Motor neuron (in vitro differentiated cells): ENCODE results near the gene ORC2. TPM values are rescaled to one million over a fixed set of nuclear protein-coding genes. Genes with fewer than 3 reads are reported as not detected.

Experiments
- ATAC-seq, 8 experiments: fragments of 200-7000 bp; cut with Tn5 transposase; replicated peaks in 6 of 8; 2 replicates each; pipeline ENCODE4 v1.8.0; 2021; ENCODE audit warnings: mild to moderate bottlenecking in 8 of 8, moderate library complexity in 8 of 8
- H3K27ac ChIP-seq, 2 donors: fragments of 250-450 bp; sonication (Bioruptor Pico); 2 replicates each; pipeline ENCODE4 v1.9.0; 2021; ENCODE audit warnings: antibody characterized with exemption in 2 of 2, mild to moderate bottlenecking in 2 of 2, moderate library complexity in 1 of 2
- H3K4me1 ChIP-seq, 2 donors: fragments of 250-450 bp; sonication (Bioruptor Pico); replicated peaks in 1 of 2; 2 replicates each; pipeline ENCODE4 v1.6.1; 2021; ENCODE audit warnings: antibody characterized with exemption in 2 of 2, mild to moderate bottlenecking in 2 of 2, moderate library complexity in 1 of 2
- H3K4me3 ChIP-seq, 5 donors: fragments of 250-450 bp; sonication (Bioruptor Pico); 2 replicates each; pipeline ENCODE4 v1.9.0; 2021; ENCODE audit warnings: antibody characterized with exemption in 5 of 5, mild to moderate bottlenecking in 5 of 5, moderate library complexity in 4 of 5
- WGBS, 10 experiments: fragments of 450-650 bp; shearing (Covaris generic); methylation state at CpG; one replicate each; pipeline ENCODE4 v1.0.0; 2022; 5-methylcytosine and 5-hydroxymethylcytosine counted together
- in situ Hi-C, 9 experiments: fragments of 400-800 bp; cut with MboI; loops; one replicate each; pipeline ENCODE4 v1.15.0; 2021; ENCODE audit warnings: low sequenced_read_pairs in 9 of 9, low pct_unique_long_range_greater_than_20kb in 2 of 9; ENCODE audit not compliant: unreplicated experiment in 9 of 9
- total RNA-seq, 8 experiments: library from RNA; unstranded; fragments of 300-600 nt; gene quantifications; 2 replicates each; pipeline versions ENCODE4 v1.2.3 to v1.2.4, GENCODE V29; 2022

The ORC2 gene
- total RNA-seq, 8 experiments from 2014 or later: 7.7 to 36.9 (median 13.6) TPM

GRCh38 chr2:200869014-200869413, 94.4 kb downstream of the ORC2 start:
- ATAC-seq: no peak
- no peak overlapping the region for H3K4me3 ChIP-seq
- WGBS, 10 experiments: 78 to 100% (median 94%) methylated on average over 1 to 2 of the region's 2 CpGs; no CpG with 5 or more reads in 4 of the 10 experiments
- no peaks in the 10 kb centered on the region for H3K4me1 ChIP-seq
- in situ Hi-C loops: no loop called here
- no peak overlapping the region for H3K27ac ChIP-seq

- in situ Hi-C loops: no loop called here
- Histone ChIP-seq H3K27ac (peak within 1 kb of the TSS; percentile 98 to 99), H3K4me1 (peaks cover 12 to 15% of the 10 kb centered on the region in 2 donors), H3K4me3 (peak within 1 kb of the TSS; percentile 79 to 99 (median 88))
- WGBS, 10 experiments: 0 to 24% (median 6%) methylated on average over 4 to 29 of the region's 89 CpGs; no CpG with 5 or more reads in 4 of the 10 experiments
- peak; percentile 78 to 91 (median 86) for ATAC-seq
Observed at GRCh38 chr2:200864176-200865034, 99.1 kb downstream of the ORC2 start, which contains the start of gene CLK1. Gene CLK1 (minus strand): TSS chr2:200864658. CDS start chr2:200861862, 2,796 bp downstream.

GRCh38 chr2:200863782-200864175, 99.7 kb downstream of the ORC2 start:
- peak overlapping the region; percentile 79 to 99 (median 88) for H3K4me3 ChIP-seq
- peak overlapping the region; percentile 98 to 99 for H3K27ac ChIP-seq
- 0 to 5% (median 0%) methylated on average over 1 to 18 of the region's 19 CpGs; no CpG with 5 or more reads in 1 of the 10 experiments for WGBS, 10 experiments
- ATAC-seq: peak in 6 of 8 experiments; percentile 3 to 11 (median 9)
- peaks cover 12 to 15% of the 10 kb centered on the region in 2 donors for H3K4me1 ChIP-seq
- in situ Hi-C loops: no loop called here

- Histone ChIP-seq H3K4me3 (peak overlapping the region; percentile 79 to 99 (median 88)), H3K4me1 (peaks cover 12 to 15% of the 10 kb centered on the region in 2 donors), H3K27ac (peak overlapping the region; percentile 98 to 99)
- WGBS, 10 experiments: 0 to 4% (median 0%) methylated on average over 5 to 12 of the region's 13 CpGs; no CpG with 5 or more reads in 1 of the 10 experiments
- in situ Hi-C loops: no loop called here
- peak in 6 of 8 experiments; percentile 4 to 52 (median 33) for ATAC-seq
Observed at GRCh38 chr2:200862532-200863000, 100.9 kb downstream of the ORC2 start.

- Histone ChIP-seq H3K4me3 (peak overlapping the region; percentile 79 to 99 (median 88)), H3K27ac (peak overlapping the region in 1 of 2 donors; percentile 98), H3K4me1 (peaks cover 12 to 15% of the 10 kb centered on the region in 2 donors)
- in situ Hi-C loops: no loop called here
- 0 to 80% (median 17%) methylated on average over 1 to 4 of the region's 4 CpGs for WGBS, 10 experiments
- ATAC-seq: no peak
Observed at GRCh38 chr2:200861617-200862155, 101.8 kb downstream of the ORC2 start.

GRCh38 chr2:200860092-200860795, 103.2 kb downstream of the ORC2 start:
- Histone ChIP-seq H3K4me1 (peaks cover 12 to 15% of the 10 kb centered on the region in 2 donors), H3K27ac (no peak overlapping the region), H3K4me3 (peak overlapping the region in 2 of 5 donors; percentile 86 to 99)
- in situ Hi-C loops: no loop called here
- 7 to 96% (median 85%) methylated on average over 3 to 12 of the region's 12 CpGs for WGBS, 10 experiments
- ATAC-seq: peak in 1 of 8 experiments; percentile 5

Other genes with a start within 250 kb of the ORC2 start
- gene BZW1, start 151.8 kb downstream of the ORC2 start, total RNA-seq: 100 to 1,000 TPM; 137 to 325 (median 205) TPM
- gene CLK1, start 99.0 kb downstream of the ORC2 start, total RNA-seq: 100 to 1,000 TPM in 5 of 8 experiments, 10 to 100 TPM in 3; 73.8 to 140 (median 109) TPM
- 10 to 100 TPM; 40.5 to 76.7 (median 64.5) TPM for gene PPIL3, start 74.6 kb downstream of the ORC2 start, total RNA-seq
- gene NIF3L1, start 74.3 kb downstream of the ORC2 start, total RNA-seq: 10 to 100 TPM; 17.9 to 32.0 (median 24.9) TPM
- gene HYCC2, start 108.0 kb upstream of the ORC2 start, total RNA-seq: 10 to 100 TPM in 7 of 8 experiments, 1 to 10 TPM in 1; 7.2 to 20.7 (median 15.6) TPM
- gene NDUFB3, start 108.3 kb upstream of the ORC2 start, total RNA-seq: 100 to 1,000 TPM in 4 of 8 experiments, 10 to 100 TPM in 4; 77.6 to 135 (median 101) TPM
- 100 to 1,000 TPM in 1 of 8 experiments, 10 to 100 TPM in 7; 11.4 to 107 (median 24.2) TPM for gene CFLAR, start 152.5 kb upstream of the ORC2 start, total RNA-seq
- 10 to 100 TPM in 1 of 8 experiments, 1 to 10 TPM in 2, under 1 TPM in 5; 0.05 to 11.9 (median 0.58) TPM for gene CASP10, start 219.5 kb upstream of the ORC2 start, total RNA-seq